ENCODE results near the gene FAM168B.

- TF ChIP-seq CTCF (IDR thresholded peaks at IDR 0.05; ENCODE audit: insufficient read depth, low read length) (no peak), POLR2AphosphoS5 (IDR thresholded peaks at IDR 0.05; ENCODE audit: low read depth) (no peak), SPI1 (IDR thresholded peaks at IDR 0.05; ENCODE audit: borderline replicate concordance, low read depth) (no peak), REST (IDR thresholded peaks at IDR 0.05; ENCODE audit: insufficient replicate concordance, low read depth) (no peak), GABPA (IDR thresholded peaks at IDR 0.05; ENCODE audit: low read depth) (no peak)
Observed at GRCh38 chr2:131044757-131045150, 48.5 kb downstream of the FAM168B start.
